Prostate gland (tissue), 2 donors: ENCODE data around the gene FADS1. TPM values are rescaled to one million over a fixed set of nuclear protein-coding genes. Genes with fewer than 3 reads are reported as not detected.
A peak's percentile ranks its signal among the peaks of the same experiment; 100 is the strongest.

Experiments used
- DNase-seq: peaks from one replicate; pipeline ENCODE4 v3.0.0-alpha.2; 2019; ENCODE audit warnings: low spot score
- H3K27ac ChIP-seq, 2 donors: fragments of 200-600 bp; sonication (generic); 2 replicates each; pipeline ENCODE4 v1.5.1; 2017 to 2019
- H3K27me3 ChIP-seq: fragments of 200-600 bp; sonication (generic); replicated peaks from 2 replicates; pipeline ENCODE4 v1.5.1; 2019; ENCODE audit not compliant: insufficient read depth
- H3K36me3 ChIP-seq, 2 donors: fragments of 200-600 bp; sonication (generic); 1 replicate in 1 of 2; 2 replicates in 1 of 2; pipeline versions ENCODE4 v1.5.1 to v1.8.1; 2017 to 2019
- H3K4me1 ChIP-seq: fragments of 200-600 bp; sonication (generic); replicated peaks from 2 replicates; pipeline ENCODE4 v1.5.1; 2019
- H3K4me3 ChIP-seq, 2 donors: fragments of 200-600 bp; sonication (generic); 2 replicates each; pipeline ENCODE4 v1.5.1; 2017 to 2019
- H3K9me3 ChIP-seq: fragments of 200-600 bp; sonication (generic); 2 replicates; pipeline ENCODE4 v1.5.1; 2017
- CTCF ChIP-seq, 4 experiments: fragments of 200-600 bp in 2 of 4; fragments of 450-650 bp in 2 of 4; sonication (generic) in 2 of 4; IDR thresholded peaks; 1 replicate in 3 of 4; 2 replicates in 1 of 4; pipeline ENCODE4 v1.5.1; 2016 to 2019; ENCODE audit warnings: antibody characterized with exemption in 4 of 4, mild to moderate bottlenecking in 2 of 4, moderate library complexity in 2 of 4
- POLR2A ChIP-seq: fragments of 450-650 bp; IDR thresholded peaks from one replicate; pipeline ENCODE4 v1.6.1; 2016; ENCODE audit warnings: antibody characterized with exemption, mild to moderate bottlenecking
- POLR2AphosphoS5 ChIP-seq: sonication (generic); formaldehyde crosslinking; IDR thresholded peaks from one replicate; pipeline ENCODE4 v1.6.1; 2017; ENCODE audit warnings: antibody characterized with exemption
- WGBS: methylation state at CpG from one replicate; pipeline ENCODE4 v1.1.5; 2018; 5-methylcytosine and 5-hydroxymethylcytosine counted together
- intact Hi-C: fragments of 100-400 bp; cut with DNase I; formaldehyde crosslinking; loops from one replicate; pipeline ENCODE4 v1.14.2; 2022
- total RNA-seq, 2 donors: library from RNA; depleted of rRNA; stranded (reverse); fragments of >200 nt; gene quantifications; one replicate each; pipeline ENCODE4 v1.1.0, GENCODE V29; 2016

The FADS1 gene
- total RNA-seq, 2 donors from 2014 or later: 15.0 to 38.7 TPM

DNA sequence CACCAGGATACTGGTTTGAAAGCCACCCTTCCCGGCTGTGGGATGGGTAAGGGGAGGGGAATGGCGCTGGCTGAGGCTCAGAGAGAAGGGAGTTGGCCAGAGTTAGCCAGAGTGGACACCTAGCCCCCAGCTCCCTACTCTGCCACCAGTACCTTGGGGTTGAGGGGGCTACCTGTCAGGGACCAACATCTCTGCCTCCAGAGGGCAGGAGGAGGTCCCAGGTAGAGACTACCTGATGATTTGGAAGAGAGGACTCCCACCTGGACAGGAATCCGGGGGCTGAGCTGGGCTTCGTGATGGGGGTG is 60.7 kb downstream of the FADS1 start:
- TF ChIP-seq CTCF (IDR thresholded peaks at IDR 0.05) (no peak), POLR2AphosphoS5 (no peak)
- 83% methylated on average over 4 of the region's 4 CpGs for WGBS
- Histone ChIP-seq H3K4me1 (no peaks in the 10 kb centered on the region), H3K9me3 (no peaks in the 10 kb centered on the region), H3K27ac (no peak overlapping the region), H3K27me3 (no peaks in the 10 kb centered on the region), H3K4me3 (no peak overlapping the region), H3K36me3 (no peaks in the 10 kb centered on the region)
- intact Hi-C loops: no loop called here
- DNase-seq: no peak

DNA sequence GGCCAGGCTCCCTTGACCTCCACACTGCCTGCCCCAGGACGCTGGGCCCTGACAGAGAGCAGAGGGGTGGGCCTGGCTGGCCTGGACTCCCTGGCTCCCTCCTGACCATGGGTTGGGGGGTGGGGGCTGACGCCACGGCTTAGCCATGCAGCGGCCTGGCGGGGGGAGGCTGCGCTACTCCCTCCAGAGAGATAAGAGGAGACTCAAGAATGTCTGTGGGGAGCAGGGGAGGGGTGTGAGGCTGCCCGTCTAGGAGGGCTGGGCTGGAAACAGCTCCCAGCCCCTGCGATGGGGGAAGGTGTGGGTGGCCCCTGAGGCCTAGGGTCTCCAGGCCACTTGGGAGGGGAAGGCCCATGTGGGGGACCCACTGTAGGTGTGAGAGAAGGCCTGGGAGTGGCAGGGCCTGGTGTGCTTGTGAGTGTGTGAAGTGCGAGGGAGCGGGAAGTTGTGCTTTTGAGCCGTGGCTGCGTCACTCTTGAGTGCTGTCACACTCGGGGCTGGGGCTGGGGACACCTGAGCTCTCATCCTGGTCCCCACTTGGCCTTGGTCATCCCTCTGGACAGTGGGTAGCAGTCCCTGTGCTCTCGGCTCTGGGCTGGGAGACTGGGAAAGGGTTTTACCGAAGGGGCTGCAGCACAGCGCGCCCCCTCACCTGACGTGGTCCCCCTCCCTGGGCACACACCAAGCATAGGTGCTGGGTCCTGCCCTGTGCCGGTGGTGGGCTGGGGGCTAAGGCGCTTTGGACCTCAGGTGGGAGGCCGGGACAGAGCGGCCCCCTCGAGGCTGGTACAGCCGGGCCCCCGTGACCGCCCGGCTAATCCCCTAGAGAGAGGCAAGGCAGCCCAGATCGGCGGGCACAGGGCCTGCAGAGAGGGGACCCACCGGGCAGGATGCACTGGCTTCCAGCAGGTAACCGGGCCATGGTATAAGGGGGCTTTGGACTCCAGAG is 62.0 kb downstream of the FADS1 start:
- H3K27ac ChIP-seq: no peak overlapping the region
- H3K4me1 ChIP-seq: no peaks in the 10 kb centered on the region
- TF ChIP-seq CTCF (IDR thresholded peaks at IDR 0.05): no peak
- TF ChIP-seq POLR2A: no peak
- TF ChIP-seq POLR2AphosphoS5: no peak
- H3K4me3 ChIP-seq: no peak overlapping the region
- H3K9me3 ChIP-seq: no peaks in the 10 kb centered on the region
- H3K36me3 ChIP-seq: no peaks in the 10 kb centered on the region
- intact Hi-C loops: no loop called here
- no peak for DNase-seq
- 83% methylated on average over 19 of the region's 31 CpGs for WGBS
- H3K27me3 ChIP-seq: no peaks in the 10 kb centered on the region

DNA sequence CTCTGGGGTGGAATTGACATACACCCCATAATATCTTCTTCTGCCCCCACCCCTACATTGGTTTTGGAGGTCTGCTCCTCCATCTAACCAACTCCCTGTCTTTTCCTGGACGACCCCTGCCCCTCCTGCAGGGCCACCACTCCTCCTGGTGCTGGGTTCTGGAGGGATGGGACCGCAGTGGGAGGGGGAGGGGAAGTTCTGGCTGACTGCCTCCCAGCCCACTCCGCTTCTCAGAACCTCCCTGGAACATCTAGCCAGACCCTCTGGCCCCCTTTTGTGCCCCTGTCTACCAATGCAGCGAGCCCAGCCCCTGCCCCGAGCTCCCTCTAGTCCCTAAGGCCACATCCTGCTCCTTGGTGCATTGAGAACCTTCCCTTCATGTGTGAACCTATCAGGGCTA is 63.1 kb downstream of the FADS1 start:
- DNase-seq: no peak
- Histone ChIP-seq H3K4me1 (no peaks in the 10 kb centered on the region), H3K9me3 (no peaks in the 10 kb centered on the region), H3K27me3 (no peaks in the 10 kb centered on the region), H3K27ac (no peak overlapping the region), H3K4me3 (no peak overlapping the region), H3K36me3 (no peaks in the 10 kb centered on the region)
- intact Hi-C loops: no loop called here
- WGBS: 80% methylated on average over 5 of the region's 5 CpGs
- TF ChIP-seq POLR2A (no peak), POLR2AphosphoS5 (no peak), CTCF (IDR thresholded peaks at IDR 0.05) (no peak)

GRCh38 chr11:61752925-61753521 is 63.8 kb downstream of the FADS1 start:
- no peaks in the 10 kb centered on the region for H3K27me3 ChIP-seq
- no peak for DNase-seq
- H3K4me1 ChIP-seq: no peaks in the 10 kb centered on the region
- intact Hi-C loops: no loop called here
- no peak overlapping the region for H3K27ac ChIP-seq
- H3K9me3 ChIP-seq: no peaks in the 10 kb centered on the region
- WGBS: 54% methylated on average over 16 of the region's 17 CpGs
- no peak for TF ChIP-seq POLR2A
- no peak for TF ChIP-seq CTCF (IDR thresholded peaks at IDR 0.05)
- TF ChIP-seq POLR2AphosphoS5: no peak
- H3K36me3 ChIP-seq: no peaks in the 10 kb centered on the region
- peak overlapping the region; percentile 22 to 25 for H3K4me3 ChIP-seq
